A673 (cell line): ENCODE measurements around the gene CSNK1A1L. TPM values are rescaled to one million over a fixed set of nuclear protein-coding genes. Genes with fewer than 3 reads are reported as not detected.

Experiments
- BruUV-seq: library from RNA; stranded (reverse); fragments of 400-500 nt; replicated peaks from 2 replicates; lab custom pipeline; 2021; lab: Mats Ljungman, UMichigan
- CTCF ChIA-PET: fragments of 300-600 bp; sonication (Branson Sonifier 250); formaldehyde crosslinking; loops from one replicate; lab custom pipeline; 2022; ENCODE audit warnings: antibody characterized with exemption; lab: Charles Lee
- POLR2A ChIA-PET: fragments of 300-600 bp; sonication (Branson Sonifier 250); formaldehyde crosslinking; loops from one replicate; lab custom pipeline; 2022; ENCODE audit warnings: antibody characterized with exemption; ENCODE audit not compliant: low non-redundant PET; lab: Charles Lee
- DNase-seq: peaks from one replicate; pipeline ENCODE4 v3.0.0-alpha.2; 2015; ENCODE audit warnings: low spot score
- H3K27ac ChIP-seq: fragments of 200-600 bp; sonication (generic); 2 replicates; pipeline ENCODE4 v1.5.1; 2016; ENCODE audit warnings: mixed run types, low read depth, mild to moderate bottlenecking, mixed read lengths, antibody characterized with exemption, low read length; ENCODE audit not compliant: poor library complexity, severe bottlenecking
- H3K27me3 ChIP-seq: fragments of 200-600 bp; sonication (generic); replicated peaks from 2 replicates; pipeline ENCODE4 v1.6.1; 2017; ENCODE audit warnings: mixed run types, low read depth, mild to moderate bottlenecking, mixed read lengths, antibody characterized with exemption, low read length; ENCODE audit not compliant: insufficient read depth, poor library complexity
- H3K36me3 ChIP-seq: fragments of 200-600 bp; sonication (generic); 2 replicates; pipeline ENCODE4 v1.6.1; 2016; ENCODE audit warnings: mixed run types, mild to moderate bottlenecking, mixed read lengths, antibody characterized with exemption, low read length; ENCODE audit not compliant: insufficient read depth, poor library complexity, severe bottlenecking
- H3K4me1 ChIP-seq: fragments of 200-600 bp; sonication (generic); 2 replicates; pipeline ENCODE4 v1.6.1; 2017; ENCODE audit warnings: mixed run types, mild to moderate bottlenecking, mixed read lengths, antibody characterized with exemption, low read length; ENCODE audit not compliant: insufficient read depth, poor library complexity, severe bottlenecking
- H3K4me3 ChIP-seq: fragments of 200-600 bp; sonication (generic); 2 replicates; pipeline ENCODE4 v1.5.1; 2016; ENCODE audit warnings: low read depth, mixed run types, mild to moderate bottlenecking, mixed read lengths, low read length; ENCODE audit not compliant: poor library complexity, severe bottlenecking
- H3K9me3 ChIP-seq: fragments of 200-600 bp; sonication (generic); 2 replicates; pipeline ENCODE4 v1.6.1; 2016; ENCODE audit warnings: mixed run types, low read depth, mild to moderate bottlenecking, mixed read lengths, antibody characterized with exemption, low read length; ENCODE audit not compliant: poor library complexity, severe bottlenecking
- CTCF ChIP-seq: fragments of 300-800, 200-600 bp; sonication (generic); conservative IDR thresholded peaks from 2 replicates; pipeline ENCODE4 v1.5.1; 2017; ENCODE audit warnings: low read depth, mild to moderate bottlenecking, antibody characterized with exemption, low read length, moderate library complexity, mixed read lengths
- EZH2 ChIP-seq: fragments of 200-600 bp; sonication (generic); IDR thresholded peaks from 2 replicates; pipeline ENCODE4 v1.6.1; 2017; ENCODE audit warnings: borderline replicate concordance, low read depth, mild to moderate bottlenecking, mixed read lengths, antibody characterized with exemption, low read length; ENCODE audit not compliant: poor library complexity, severe bottlenecking
- intact Hi-C: fragments of 100-400 bp; cut with micrococcal nuclease; formaldehyde crosslinking; loops from one replicate; pipeline ENCODE4 v1.10.0; 2022; ENCODE audit not compliant: unreplicated experiment
- total RNA-seq: library from RNA; stranded (reverse); gene quantifications from 2 replicates; pipeline ENCODE4 v1.2.3, GENCODE V29; 2021

The CSNK1A1L gene
- total RNA-seq, 1 experiment from 2014 or later, result not detected

- Histone ChIP-seq H3K4me1 (no peaks in the 10 kb centered on the region), H3K27ac (no peak overlapping the region), H3K27me3 (no peaks in the 10 kb centered on the region), H3K36me3 (no peaks in the 10 kb centered on the region), H3K4me3 (no peak overlapping the region), H3K9me3 (no peaks in the 10 kb centered on the region)
- no peak for TF ChIP-seq CTCF
- TF ChIP-seq EZH2, result no peak
- no TSS peak for BruUV-seq
- intact Hi-C loops, result no loop called here
- no peak for DNase-seq
- ChIA-PET CTCF (no interaction called here), POLR2A (no interaction called here)
Measured at GRCh38 chr13:37118016-37118415, 12.6 kb upstream of the CSNK1A1L start.

- CTCF ChIA-PET, result no interaction called here
- no TSS peak for BruUV-seq
- H3K36me3 ChIP-seq, result no peaks in the 10 kb centered on the region
Measured at GRCh38 chr13:37114250-37114649, 8.8 kb upstream of the CSNK1A1L start.

GRCh38 chr13:37113534-37113933 is 8.1 kb upstream of the CSNK1A1L start:
- CTCF ChIA-PET, result interaction anchor here (0.6 kb wide), 1 partner anchor 482 kb away, joined by 3 read pairs; no protein-coding TSS in a partner anchor
- H3K4me3 ChIP-seq, result no peak overlapping the region

More at GRCh38 chr13:37114250-37114649, 8.8 kb upstream of the CSNK1A1L start:
- Histone ChIP-seq H3K27me3 (no peaks in the 10 kb centered on the region), H3K4me1 (no peaks in the 10 kb centered on the region), H3K27ac (no peak overlapping the region), H3K4me3 (no peak overlapping the region), H3K9me3 (no peaks in the 10 kb centered on the region)
- no peak for DNase-seq
- POLR2A ChIA-PET, result no interaction called here
- TF ChIP-seq EZH2, result no peak
- TF ChIP-seq CTCF, result no peak
- intact Hi-C loops, result no loop called here

More at GRCh38 chr13:37113534-37113933, 8.1 kb upstream of the CSNK1A1L start:
- DNase-seq, result no peak
- H3K9me3 ChIP-seq, result no peaks in the 10 kb centered on the region
- H3K27ac ChIP-seq, result no peak overlapping the region
- POLR2A ChIA-PET, result no interaction called here
- H3K27me3 ChIP-seq, result no peaks in the 10 kb centered on the region
- TF ChIP-seq CTCF, result no peak
- no peak for TF ChIP-seq EZH2
- intact Hi-C loops, result no loop called here
- no peaks in the 10 kb centered on the region for H3K36me3 ChIP-seq
- H3K4me1 ChIP-seq, result no peaks in the 10 kb centered on the region
- no TSS peak for BruUV-seq
